22Rv1 (cell line): ENCODE data around the gene TNP1.

Experiments used
- ZFX ChIP-seq: fragments of 450-650 bp; IDR thresholded peaks from 2 replicates; pipeline ENCODE4 v1.6.1; 2017; ENCODE audit warnings: antibody characterized with exemption, borderline replicate concordance
- TF ChIP-seq, protein P1 (sequence below): fragments of 450-650 bp; IDR thresholded peaks from 2 replicates; pipeline ENCODE4 v1.5.1; 2017; ENCODE audit warnings: mild to moderate bottlenecking

DNA sequence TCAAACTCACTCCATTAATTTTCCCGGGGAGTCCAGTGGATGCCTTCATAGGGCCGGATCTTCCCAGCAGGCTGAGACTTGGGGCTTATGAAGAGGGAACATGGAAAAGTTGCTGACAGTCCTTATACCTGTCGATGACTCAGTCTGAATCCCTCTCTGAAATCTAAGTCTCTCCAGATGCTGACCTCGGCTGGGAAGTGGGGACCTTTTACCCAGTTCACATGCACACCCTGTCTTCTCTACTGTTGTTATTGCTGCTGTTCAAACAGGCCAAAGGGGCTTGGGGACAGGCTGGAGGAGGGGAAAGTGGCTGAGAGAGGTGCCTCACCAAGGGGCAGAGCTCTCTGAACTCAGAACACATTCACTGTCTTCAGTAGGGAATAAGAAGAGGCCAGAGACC is 4.1 kb upstream of the TNP1 start:
- TF ChIP-seq, protein P1, sequence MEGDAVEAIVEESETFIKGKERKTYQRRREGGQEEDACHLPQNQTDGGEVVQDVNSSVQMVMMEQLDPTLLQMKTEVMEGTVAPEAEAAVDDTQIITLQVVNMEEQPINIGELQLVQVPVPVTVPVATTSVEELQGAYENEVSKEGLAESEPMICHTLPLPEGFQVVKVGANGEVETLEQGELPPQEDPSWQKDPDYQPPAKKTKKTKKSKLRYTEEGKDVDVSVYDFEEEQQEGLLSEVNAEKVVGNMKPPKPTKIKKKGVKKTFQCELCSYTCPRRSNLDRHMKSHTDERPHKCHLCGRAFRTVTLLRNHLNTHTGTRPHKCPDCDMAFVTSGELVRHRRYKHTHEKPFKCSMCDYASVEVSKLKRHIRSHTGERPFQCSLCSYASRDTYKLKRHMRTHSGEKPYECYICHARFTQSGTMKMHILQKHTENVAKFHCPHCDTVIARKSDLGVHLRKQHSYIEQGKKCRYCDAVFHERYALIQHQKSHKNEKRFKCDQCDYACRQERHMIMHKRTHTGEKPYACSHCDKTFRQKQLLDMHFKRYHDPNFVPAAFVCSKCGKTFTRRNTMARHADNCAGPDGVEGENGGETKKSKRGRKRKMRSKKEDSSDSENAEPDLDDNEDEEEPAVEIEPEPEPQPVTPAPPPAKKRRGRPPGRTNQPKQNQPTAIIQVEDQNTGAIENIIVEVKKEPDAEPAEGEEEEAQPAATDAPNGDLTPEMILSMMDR: no peak
- no peak for TF ChIP-seq ZFX
